ENCODE results near the gene MYOZ3.

MYOZ3 gene

GRCh38 chr5:150642991-150643710 lies 17.9 kb upstream of the MYOZ3 start:
- no peak for ATAC-seq

GRCh38 chr5:150644058-150644457 lies 17.0 kb upstream of the MYOZ3 start:
- ATAC-seq = no peak

GRCh38 chr5:150644514-150644913 lies 16.5 kb upstream of the MYOZ3 start:
- ATAC-seq = peak in 1 of 2 donors; percentile 5

- ATAC-seq = no peak
Measured at GRCh38 chr5:150645070-150645700, 15.9 kb upstream of the MYOZ3 start.

GRCh38 chr5:150647275-150648251 lies 13.5 kb upstream of the MYOZ3 start:
- no peak for ATAC-seq

GRCh38 chr5:150648294-150649107 lies 12.6 kb upstream of the MYOZ3 start:
- ATAC-seq = no peak

- no peak for ATAC-seq
Measured at GRCh38 chr5:150649108-150650020, 11.7 kb upstream of the MYOZ3 start.

- ATAC-seq = no peak
Measured at GRCh38 chr5:150650021-150651006, 10.7 kb upstream of the MYOZ3 start.

- no peak for ATAC-seq
Measured at GRCh38 chr5:150651382-150651781, 9.7 kb upstream of the MYOZ3 start.

- no peak for ATAC-seq
Measured at GRCh38 chr5:150651924-150652671, 9.0 kb upstream of the MYOZ3 start.

- no peak for ATAC-seq
Measured at GRCh38 chr5:150653145-150653761, 7.8 kb upstream of the MYOZ3 start.

GRCh38 chr5:150653762-150654556 lies 7.1 kb upstream of the MYOZ3 start:
- ATAC-seq = no peak

- no peak for ATAC-seq
Measured at GRCh38 chr5:150655221-150655620, 5.8 kb upstream of the MYOZ3 start.

GRCh38 chr5:150656191-150657132 lies 4.6 kb upstream of the MYOZ3 start:
- ATAC-seq = peak; percentile 73 to 76

- ATAC-seq = no peak
Measured at GRCh38 chr5:150658121-150658520, 2.9 kb upstream of the MYOZ3 start.

GRCh38 chr5:150658699-150659265 lies 2.3 kb upstream of the MYOZ3 start:
- ATAC-seq = no peak

All from activated CD4-positive, CD25-positive, alpha-beta regulatory T cell treated with anti-CD3 and anti-CD28 coated beads, Interleukin-2, amount 50 U/mL, for 24 hours (primary cell).